CD8-positive, alpha-beta memory T cell (primary cell): Measurements from ENCODE around the gene ACER3. TPM values are rescaled to one million over a fixed set of nuclear protein-coding genes. Genes with fewer than 3 reads are reported as not detected.
"Not testable (repeated sequence)": the region's sequence is repeated elsewhere in the genome, so short reads cannot be mapped to it uniquely, and the experiment has no call there.

Experiments
- CTCF ChIA-PET: fragments of 350-600 bp; sonication (Branson Sonifier 250); formaldehyde crosslinking; loops from one replicate; lab custom pipeline; 2021; ENCODE audit warnings: antibody characterized with exemption; lab: Charles Lee
- POLR2A ChIA-PET: fragments of 350-600 bp; sonication (Branson Sonifier 250); formaldehyde crosslinking; loops from one replicate; lab custom pipeline; 2021; ENCODE audit warnings: antibody characterized with exemption; lab: Charles Lee
- DNase-seq, 5 donors: peaks; one replicate each; pipeline versions ENCODE4 v3.0.0 to v3.0.0-alpha.2; 2020 to 2022; ENCODE audit warnings: mixed read lengths in 1 of 5
- H3K27ac ChIP-seq: one replicate; pipeline ENCODE4 v1.7.0; 2013; ENCODE audit warnings: low read depth, mild to moderate bottlenecking, low read length, moderate library complexity
- H3K27me3 ChIP-seq: 2 replicates; pipeline ENCODE4 v1.7.0; 2013; ENCODE audit warnings: low read length, mild to moderate bottlenecking; ENCODE audit not compliant: insufficient read depth, poor library complexity, severe bottlenecking
- H3K36me3 ChIP-seq: 2 replicates; pipeline ENCODE4 v1.7.0; 2013; ENCODE audit warnings: mild to moderate bottlenecking, low read length, moderate library complexity; ENCODE audit not compliant: insufficient read depth
- H3K4me1 ChIP-seq: 2 replicates; pipeline ENCODE4 v1.7.0; 2013; ENCODE audit warnings: mild to moderate bottlenecking, low read length, moderate library complexity; ENCODE audit not compliant: insufficient read depth
- H3K4me3 ChIP-seq: 2 replicates; pipeline ENCODE4 v1.7.0; 2013; ENCODE audit warnings: mild to moderate bottlenecking, low read length
- H3K9me3 ChIP-seq: 2 replicates; pipeline ENCODE4 v1.7.0; 2013; ENCODE audit warnings: mild to moderate bottlenecking, low read length
- H3K27ac Mint-ChIP-seq, 8 donors: one replicate each; pipeline ENCODE4 v1.8.0; 2020 to 2021; ENCODE audit warnings: mixed read lengths in 8 of 8, mild to moderate bottlenecking in 6 of 8, inconsistent platforms in 3 of 8, moderate library complexity in 3 of 8
- H3K27me3 Mint-ChIP-seq, 2 donors: one replicate each; pipeline ENCODE4 v1.8.0; 2020 to 2021; ENCODE audit warnings: mixed read lengths in 2 of 2, mild to moderate bottlenecking in 1 of 2, moderate library complexity in 1 of 2
- H3K36me3 Mint-ChIP-seq, 3 donors: one replicate each; pipeline ENCODE4 v1.8.0; 2020 to 2021; ENCODE audit warnings: mixed read lengths in 3 of 3, inconsistent platforms in 1 of 3, mild to moderate bottlenecking in 1 of 3
- H3K4me1 Mint-ChIP-seq, 3 donors: one replicate each; pipeline ENCODE4 v1.8.0; 2020 to 2021; ENCODE audit warnings: mixed read lengths in 3 of 3, inconsistent platforms in 1 of 3, mild to moderate bottlenecking in 1 of 3
- H3K4me3 Mint-ChIP-seq, 7 donors: one replicate each; pipeline ENCODE4 v1.8.0; 2020 to 2021; ENCODE audit warnings: mixed read lengths in 7 of 7, mild to moderate bottlenecking in 6 of 7, moderate library complexity in 4 of 7, inconsistent platforms in 2 of 7
- H3K9me3 Mint-ChIP-seq, 5 donors: one replicate each; pipeline ENCODE4 v1.8.0; 2020 to 2022; ENCODE audit warnings: mixed read lengths in 5 of 5, mild to moderate bottlenecking in 3 of 5, moderate library complexity in 2 of 5, inconsistent platforms in 1 of 5
- polyA plus RNA-seq: library from polyadenylated mRNA; unstranded; fragments of 300-500 nt; fragmentation: Illumina TruSeq; gene quantifications from one replicate; pipeline ENCODE4 v1.2.3, GENCODE V29; 2021
- total RNA-seq, 2 experiments: library from RNA; stranded (reverse); gene quantifications; one replicate each; pipeline ENCODE4 v1.2.3, GENCODE V29; 2021

The ACER3 gene
- total and polyA plus RNA-seq, 3 experiments from 2014 or later, result 5.3 to 19.1 (median 16.1) TPM

DNA sequence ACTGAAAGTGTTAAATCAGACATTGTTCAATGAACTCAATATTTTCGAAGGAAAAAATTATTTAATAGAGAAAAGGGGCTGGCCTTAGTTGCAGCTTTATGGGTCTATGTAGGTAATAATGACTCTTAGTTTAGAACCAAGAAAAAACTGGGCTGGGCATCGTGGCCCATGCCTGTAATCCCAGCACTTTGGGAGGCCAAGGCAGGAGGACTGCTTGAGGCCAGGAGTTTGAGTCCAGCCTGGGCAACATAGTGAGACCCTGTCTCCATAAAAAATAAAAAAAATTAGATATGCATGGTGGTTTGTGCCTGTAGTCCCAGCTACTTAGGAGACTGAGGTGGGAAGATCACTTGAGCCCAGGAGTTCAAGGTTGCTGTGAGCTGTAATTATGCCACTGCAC is 2.1 kb downstream of the ACER3 start:
- H3K36me3 Mint-ChIP-seq, H3K36me3 ChIP-seq, H3K9me3 Mint-ChIP-seq, H3K27ac ChIP-seq, H3K9me3 ChIP-seq, POLR2A ChIA-PET, H3K4me3 ChIP-seq, H3K27me3 ChIP-seq, H3K27me3 Mint-ChIP-seq, DNase-seq: not testable (repeated sequence)
- peaks cover 13 to 29% (median 28%) of the 10 kb centered on the region in 3 donors for H3K4me1 Mint-ChIP-seq
- peaks cover 12% of the 10 kb centered on the region for H3K4me1 ChIP-seq
- peak overlapping the region in 2 of 8 donors; percentile 12 to 59 for H3K27ac Mint-ChIP-seq
- CTCF ChIA-PET, result interaction anchor here (0.9 kb wide), 1 partner anchor 8 kb away, joined by 3 read pairs; no protein-coding TSS in a partner anchor
- H3K4me3 Mint-ChIP-seq, result peak overlapping the region in 1 of 7 donors; percentile 9

DNA sequence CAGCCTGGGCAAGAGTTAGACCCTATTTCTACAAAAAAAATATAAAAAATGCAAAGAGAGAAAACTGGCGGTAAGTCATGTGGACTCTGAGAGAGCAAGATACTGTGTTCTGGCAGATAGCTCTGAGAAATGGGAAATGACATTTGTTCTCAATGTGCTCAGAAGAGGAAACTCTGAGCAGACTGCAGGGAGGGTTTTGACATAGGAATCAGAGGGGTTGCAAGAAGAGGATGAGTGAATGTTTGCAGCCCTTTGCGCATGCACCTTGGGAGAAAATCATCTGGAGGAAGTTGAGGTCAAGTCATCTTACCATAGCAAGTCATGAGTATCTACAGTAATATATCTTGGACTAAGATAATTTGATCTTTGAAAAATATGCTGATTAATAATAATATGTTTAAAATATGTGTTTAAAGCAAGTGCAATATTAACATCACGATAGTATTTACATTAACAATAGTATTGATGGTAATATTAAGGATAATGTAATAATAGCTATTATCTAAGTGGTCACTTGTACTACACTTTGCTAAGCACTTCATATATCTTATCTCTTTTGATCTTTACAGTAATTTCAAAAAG is 2.6 kb downstream of the ACER3 start:
- no peaks in the 10 kb centered on the region for H3K27me3 ChIP-seq
- Mint-ChIP-seq H3K9me3 (no peaks in the 10 kb centered on the region), H3K27ac (peak overlapping the region in 2 of 8 donors; percentile 12 to 59), H3K27me3 (no peaks in the 10 kb centered on the region), H3K4me3 (peak overlapping the region in 1 of 7 donors; percentile 9), H3K36me3 (peaks cover 0 to 5% (median 3%) of the 10 kb centered on the region in 3 donors), H3K4me1 (peaks cover 13 to 29% (median 28%) of the 10 kb centered on the region in 3 donors)
- H3K9me3 ChIP-seq, result no peaks in the 10 kb centered on the region
- H3K4me1 ChIP-seq, result peaks cover 12% of the 10 kb centered on the region
- H3K27ac ChIP-seq, result no peak overlapping the region
- no peak overlapping the region for H3K4me3 ChIP-seq
- H3K36me3 ChIP-seq, result no peaks in the 10 kb centered on the region
- POLR2A ChIA-PET, result no interaction called here
- no peak for DNase-seq
- CTCF ChIA-PET, result interaction anchor here (0.9 kb wide), 1 partner anchor 8 kb away, joined by 3 read pairs; no protein-coding TSS in a partner anchor

DNA sequence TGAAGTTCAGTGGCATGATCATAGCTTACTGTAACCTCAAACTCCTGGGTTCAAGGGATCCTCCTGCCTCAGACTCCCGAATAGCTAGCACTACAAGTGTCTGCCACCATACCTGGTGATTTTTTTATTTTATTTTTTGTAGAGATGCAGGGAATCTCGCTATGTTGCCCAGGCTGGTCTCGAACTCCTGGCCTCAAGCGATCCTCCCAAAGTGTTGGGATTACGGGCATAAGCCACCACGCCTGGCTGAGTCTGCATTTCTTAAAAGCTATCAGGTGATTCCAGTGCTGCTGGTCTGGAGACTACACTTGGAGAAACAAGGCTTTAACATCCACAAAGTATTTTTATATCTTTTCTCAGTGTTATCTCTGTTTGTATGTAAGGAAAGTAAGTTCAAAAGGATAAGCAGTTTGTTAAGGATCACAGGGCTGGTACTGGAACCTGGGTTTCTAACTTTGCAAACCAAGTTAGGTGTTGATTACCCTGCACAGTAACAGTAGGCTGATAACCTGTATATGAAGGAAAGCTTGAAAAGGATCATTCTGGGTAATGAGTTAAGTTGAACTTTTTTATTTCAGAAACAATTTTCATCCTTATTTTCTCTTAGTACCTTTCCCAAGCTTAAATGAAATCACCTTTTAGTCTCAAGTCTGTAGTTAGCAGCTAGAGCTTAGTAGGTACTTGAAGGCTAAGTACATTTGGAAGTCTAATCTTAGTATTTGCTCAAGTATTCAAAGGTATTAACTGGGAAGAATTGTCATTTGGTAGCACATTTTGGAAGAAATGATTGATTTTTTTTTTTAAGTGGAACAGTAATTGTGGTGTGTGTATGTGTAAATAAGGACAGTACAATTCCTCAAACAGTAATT is 12.5 kb downstream of the ACER3 start:
- H3K4me3 Mint-ChIP-seq, result no peak overlapping the region
- Histone ChIP-seq H3K27ac (no peak overlapping the region), H3K4me3 (no peak overlapping the region), H3K9me3 (no peaks in the 10 kb centered on the region), H3K27me3 (no peaks in the 10 kb centered on the region), H3K4me1 (no peaks in the 10 kb centered on the region), H3K36me3 (no peaks in the 10 kb centered on the region)
- no peak for DNase-seq
- H3K4me1 Mint-ChIP-seq, result peaks cover 0 to 4% (median 0%) of the 10 kb centered on the region in 3 donors
- H3K9me3 Mint-ChIP-seq, result no peaks in the 10 kb centered on the region
- ChIA-PET POLR2A (interaction anchor here (0.6 kb wide), 1 partner anchor 24 kb away, joined by 3 read pairs; no protein-coding TSS in a partner anchor), CTCF (no interaction called here)
- peaks cover 4 to 14% (median 10%) of the 10 kb centered on the region in 3 donors for H3K36me3 Mint-ChIP-seq
- H3K27me3 Mint-ChIP-seq, result no peaks in the 10 kb centered on the region
- H3K27ac Mint-ChIP-seq, result no peak overlapping the region

DNA sequence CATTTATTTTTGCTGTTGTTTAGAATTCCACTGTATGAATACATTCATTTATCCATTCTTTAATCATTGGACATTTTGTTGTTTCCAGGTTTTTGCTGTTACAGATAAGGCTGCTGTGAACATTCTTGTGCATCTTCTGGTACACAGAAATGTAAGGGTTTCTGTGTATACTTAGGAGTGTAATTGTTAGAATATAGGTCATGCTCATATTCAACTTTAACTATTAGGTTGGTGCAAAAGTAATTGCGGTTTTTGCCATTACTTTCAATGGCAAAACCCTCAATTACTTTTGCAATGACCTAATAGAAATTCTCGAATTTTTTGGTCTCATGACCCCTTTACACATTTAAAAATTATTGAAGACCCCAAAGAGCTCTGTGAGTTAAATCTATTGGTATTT is 17.3 kb downstream of the ACER3 start:
- Mint-ChIP-seq H3K9me3 (no peaks in the 10 kb centered on the region), H3K27me3 (no peaks in the 10 kb centered on the region), H3K4me1 (peaks cover 0 to 4% (median 0%) of the 10 kb centered on the region in 3 donors), H3K27ac (no peak overlapping the region), H3K4me3 (no peak overlapping the region), H3K36me3 (peaks cover 3 to 17% (median 4%) of the 10 kb centered on the region in 3 donors)
- Histone ChIP-seq H3K27me3 (no peaks in the 10 kb centered on the region), H3K9me3 (no peaks in the 10 kb centered on the region), H3K4me1 (no peaks in the 10 kb centered on the region), H3K36me3 (no peaks in the 10 kb centered on the region), H3K27ac (no peak overlapping the region), H3K4me3 (no peak overlapping the region)
- no peak for DNase-seq
- POLR2A ChIA-PET, result no interaction called here
- CTCF ChIA-PET, result no interaction called here

DNA sequence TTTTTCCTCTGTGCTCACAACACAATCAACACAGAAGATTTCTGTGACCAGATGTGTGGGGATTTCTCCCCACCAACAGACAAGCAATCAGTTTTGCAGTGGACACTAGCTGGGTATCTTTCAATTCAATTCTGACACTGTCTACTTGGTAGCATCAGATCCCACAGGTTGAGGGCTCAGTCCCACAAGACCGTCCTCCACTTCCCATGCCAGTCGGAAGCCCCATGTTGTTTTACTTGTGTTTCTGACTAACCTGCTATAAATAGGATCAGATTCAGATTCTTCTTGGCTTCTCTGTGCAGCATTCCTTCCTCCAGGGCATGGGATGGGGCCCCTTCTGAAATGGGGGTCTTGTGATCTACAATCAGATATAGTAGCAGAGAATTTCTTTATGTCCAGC is 19.6 kb downstream of the ACER3 start:
- POLR2A ChIA-PET, result no interaction called here
- no peaks in the 10 kb centered on the region for H3K4me1 ChIP-seq
- H3K36me3 Mint-ChIP-seq, result peaks cover 3 to 17% (median 4%) of the 10 kb centered on the region in 3 donors
- no peaks in the 10 kb centered on the region for H3K9me3 Mint-ChIP-seq
- H3K9me3 ChIP-seq, result no peaks in the 10 kb centered on the region
- H3K27me3 Mint-ChIP-seq, result peaks cover 0 to 1% of the 10 kb centered on the region in 2 donors
- H3K27ac ChIP-seq, result no peak overlapping the region
- no peaks in the 10 kb centered on the region for H3K27me3 ChIP-seq
- H3K27ac Mint-ChIP-seq, result no peak overlapping the region
- no peaks in the 10 kb centered on the region for H3K36me3 ChIP-seq
- peaks cover 2 to 13% (median 11%) of the 10 kb centered on the region in 3 donors for H3K4me1 Mint-ChIP-seq
- no peak overlapping the region for H3K4me3 Mint-ChIP-seq
- DNase-seq, result no peak
- CTCF ChIA-PET, result no interaction called here
- H3K4me3 ChIP-seq, result no peak overlapping the region

DNA sequence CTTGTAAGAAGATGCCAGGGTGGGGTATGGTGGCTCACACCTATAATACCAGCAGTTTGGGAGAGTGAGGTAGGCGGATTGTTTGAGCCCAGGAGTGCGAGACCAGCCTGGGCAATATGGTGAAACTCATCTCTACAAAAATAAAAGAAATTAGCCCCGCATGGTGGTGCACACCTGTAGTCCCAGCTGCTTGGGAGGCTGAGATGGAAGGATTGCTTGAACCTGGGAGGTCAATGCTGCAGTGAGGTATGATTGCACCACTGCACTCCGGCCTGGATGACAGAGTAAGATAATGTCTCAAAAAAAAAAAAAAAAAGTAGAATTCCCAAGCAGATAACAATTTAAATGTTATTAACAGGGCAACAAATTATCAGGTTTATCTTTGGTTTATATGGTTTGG is 20.2 kb downstream of the ACER3 start:
- no peak overlapping the region for H3K27ac ChIP-seq
- DNase-seq, result no peak
- no peaks in the 10 kb centered on the region for H3K4me1 ChIP-seq
- Mint-ChIP-seq H3K27me3 (peaks cover 0 to 1% of the 10 kb centered on the region in 2 donors), H3K9me3 (no peaks in the 10 kb centered on the region), H3K27ac (no peak overlapping the region), H3K36me3 (peaks cover 2 to 17% (median 3%) of the 10 kb centered on the region in 3 donors), H3K4me3 (no peak overlapping the region), H3K4me1 (peaks cover 4 to 17% (median 15%) of the 10 kb centered on the region in 3 donors)
- H3K36me3 ChIP-seq, result no peaks in the 10 kb centered on the region
- ChIA-PET POLR2A (no interaction called here), CTCF (no interaction called here)
- no peaks in the 10 kb centered on the region for H3K27me3 ChIP-seq
- no peak overlapping the region for H3K4me3 ChIP-seq
- no peaks in the 10 kb centered on the region for H3K9me3 ChIP-seq

DNA sequence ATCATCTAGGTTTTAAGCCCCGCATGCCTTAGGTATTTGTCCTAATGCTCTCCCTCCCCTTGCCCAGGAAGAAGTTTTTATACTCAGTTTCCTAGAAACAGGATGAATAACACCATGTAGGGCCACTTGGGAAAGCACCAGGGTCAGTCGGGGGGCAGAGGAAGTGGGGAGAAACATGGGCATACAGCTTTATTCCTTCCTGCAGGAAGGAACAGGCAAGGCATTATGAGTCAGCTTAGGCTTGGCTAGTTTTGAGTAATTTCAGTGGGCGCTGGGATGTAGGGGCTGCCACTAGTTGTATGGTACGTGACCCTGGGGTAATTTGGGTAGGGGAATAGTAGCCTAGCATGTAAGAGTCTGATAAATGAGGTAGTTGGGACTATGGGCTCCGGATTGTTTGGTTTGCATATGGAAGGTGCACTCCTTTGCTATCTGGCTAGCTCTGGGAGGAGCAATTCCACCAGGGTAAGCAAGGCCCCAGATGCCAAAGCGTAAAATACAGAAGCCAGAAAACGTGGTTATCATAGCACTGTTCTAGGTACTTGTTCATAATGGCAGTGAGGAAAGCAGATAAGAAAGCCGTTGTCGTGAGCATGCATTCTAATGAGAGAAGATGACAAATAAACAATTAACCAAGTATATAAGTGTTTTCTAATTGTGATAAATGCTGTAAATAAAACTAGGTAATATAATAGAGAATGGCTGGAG is 24.8 kb downstream of the ACER3 start:
- peaks cover 3 to 7% (median 4%) of the 10 kb centered on the region in 3 donors for H3K36me3 Mint-ChIP-seq
- no peak for DNase-seq
- Histone ChIP-seq H3K4me1 (no peaks in the 10 kb centered on the region), H3K36me3 (no peaks in the 10 kb centered on the region), H3K27me3 (no peaks in the 10 kb centered on the region), H3K4me3 (no peak overlapping the region), H3K27ac (no peak overlapping the region), H3K9me3 (no peaks in the 10 kb centered on the region)
- peaks cover 2 to 17% (median 15%) of the 10 kb centered on the region in 3 donors for H3K4me1 Mint-ChIP-seq
- no peak overlapping the region for H3K4me3 Mint-ChIP-seq
- POLR2A ChIA-PET, result no interaction called here
- CTCF ChIA-PET, result no interaction called here
- H3K9me3 Mint-ChIP-seq, result no peaks in the 10 kb centered on the region
- H3K27me3 Mint-ChIP-seq, result peaks cover 0 to 1% of the 10 kb centered on the region in 2 donors
- H3K27ac Mint-ChIP-seq, result peak overlapping the region in 1 of 8 donors; percentile 40
